GM19452 (cell line): ENCODE results near the gene ACVR1B.

ENCODE experiments used
- ATAC-seq: cut with Tn5 transposase; IDR thresholded peaks from one replicate; pipeline ENCODE4 v1.9.1; 2021; ENCODE audit not compliant: unreplicated experiment

Gene ACVR1B

GRCh38 chr12:52003016-52003550 lies 51.6 kb downstream of the ACVR1B start:
- ATAC-seq, result no peak

- no peak for ATAC-seq
These were observed 52.1 kb downstream of the ACVR1B start for GRCh38 chr12:52003591-52003990.

- ATAC-seq, result no peak
These were observed 52.6 kb downstream of the ACVR1B start for GRCh38 chr12:52004042-52004648.

GRCh38 chr12:52005218-52005902 lies 53.9 kb downstream of the ACVR1B start:
- ATAC-seq, result no peak

- peak; percentile 73 for ATAC-seq
These were observed 54.6 kb downstream of the ACVR1B start for GRCh38 chr12:52005903-52006703.

- ATAC-seq, result no peak
These were observed 55.2 kb downstream of the ACVR1B start, which contains the start of gene TAMALIN for GRCh38 chr12:52006726-52007157. Gene TAMALIN (plus strand): TSS chr12:52006946. CDS start chr12:52007020, 74 bp downstream.

- no peak for ATAC-seq
These were observed 55.8 kb downstream of the ACVR1B start for GRCh38 chr12:52007158-52007921.

- ATAC-seq, result no peak
These were observed 56.5 kb downstream of the ACVR1B start for GRCh38 chr12:52007982-52008510.

- ATAC-seq, result no peak
These were observed 57.7 kb downstream of the ACVR1B start for GRCh38 chr12:52009081-52009751.

- ATAC-seq, result no peak
These were observed 58.7 kb downstream of the ACVR1B start for GRCh38 chr12:52010152-52010622.

GRCh38 chr12:52010692-52011601 lies 59.4 kb downstream of the ACVR1B start:
- ATAC-seq, result no peak

GRCh38 chr12:52011602-52012214 lies 60.2 kb downstream of the ACVR1B start:
- ATAC-seq, result no peak

- ATAC-seq, result no peak
These were observed 62.3 kb downstream of the ACVR1B start for GRCh38 chr12:52013626-52014310.

- ATAC-seq, result no peak
These were observed 63.4 kb downstream of the ACVR1B start for GRCh38 chr12:52014567-52015530.

GRCh38 chr12:52015532-52016041 lies 64.1 kb downstream of the ACVR1B start:
- ATAC-seq, result no peak

GRCh38 chr12:52018433-52019112 lies 67.1 kb downstream of the ACVR1B start:
- no peak for ATAC-seq
